SU-DHL-6 (cell line): ENCODE results near the gene NEK6.

ENCODE experiments used
- H2AFZ ChIP-seq: fragments of 200-600 bp; sonication (generic); 2 replicates; pipeline ENCODE4 v1.6.1; 2014; ENCODE audit warnings: low read depth, mild to moderate bottlenecking, moderate library complexity, mixed read lengths, antibody characterized with exemption, low read length; ENCODE audit not compliant: severe bottlenecking
- H3F3A ChIP-seq: fragments of 200-600 bp; shearing (Covaris generic); 2 replicates; pipeline ENCODE4 v1.6.0; 2016; ENCODE audit warnings: antibody characterized with exemption, mild to moderate bottlenecking; ENCODE audit not compliant: insufficient read depth
- H3K27ac ChIP-seq: fragments of 200-600 bp; sonication (generic); 2 replicates; pipeline ENCODE4 v1.5.1; 2016; ENCODE audit warnings: low read depth, mild to moderate bottlenecking, low read length, moderate library complexity, mixed read lengths
- H3K27me3 ChIP-seq: fragments of 200-600 bp; sonication (generic), shearing (Covaris generic); 2 replicates; pipeline ENCODE4 v1.6.0; 2014; ENCODE audit warnings: mild to moderate bottlenecking, low read length
- H3K36me3 ChIP-seq: fragments of 200-600 bp; sonication (generic); 2 replicates; pipeline ENCODE4 v1.6.1; 2014; ENCODE audit warnings: mild to moderate bottlenecking, low read length, mixed read lengths
- H3K4me2 ChIP-seq: fragments of 300-600, 200-600 bp; shearing (Covaris generic), sonication (generic); 2 replicates; pipeline ENCODE4 v1.6.0; 2014; ENCODE audit warnings: low read length, low read depth, mild to moderate bottlenecking; ENCODE audit not compliant: poor library complexity, severe bottlenecking
- H3K4me3 ChIP-seq: fragments of 200-600 bp; sonication (generic); 2 replicates; pipeline ENCODE4 v1.5.1; 2014; ENCODE audit warnings: antibody characterized with exemption, low read length, mild to moderate bottlenecking, mixed read lengths; ENCODE audit not compliant: insufficient read depth, poor library complexity, severe bottlenecking
- H3K79me2 ChIP-seq: fragments of 200-600 bp; sonication (generic); 2 replicates; pipeline ENCODE4 v1.6.1; 2014; ENCODE audit warnings: mild to moderate bottlenecking, low read length, moderate library complexity; ENCODE audit not compliant: insufficient read depth
- H3K9ac ChIP-seq: fragments of 200-600 bp; sonication (generic); 2 replicates; pipeline ENCODE4 v1.7.0; 2014; ENCODE audit warnings: mild to moderate bottlenecking, low read length
- H3K9me2 ChIP-seq: fragments of 200-600 bp; sonication (generic); replicated peaks from 2 replicates; pipeline ENCODE4 v1.6.1; 2014; ENCODE audit warnings: low read length; ENCODE audit not compliant: insufficient read depth
- H3K9me3 ChIP-seq: fragments of 200-600 bp; sonication (generic); 2 replicates; pipeline ENCODE4 v1.6.1; 2014; ENCODE audit warnings: low read length, mixed read lengths; ENCODE audit not compliant: insufficient read depth
- H4K20me1 ChIP-seq: fragments of 200-600 bp; sonication (generic); 2 replicates; pipeline ENCODE4 v1.6.1; 2014; ENCODE audit warnings: low read depth, mild to moderate bottlenecking, antibody characterized with exemption, low read length, moderate library complexity, mixed read lengths
- CTCF ChIP-seq: fragments of 200-600 bp; sonication (generic); IDR thresholded peaks from one replicate; pipeline ENCODE4 v1.5.1; 2017; ENCODE audit warnings: antibody characterized with exemption, mild to moderate bottlenecking, low read length, moderate library complexity; ENCODE audit not compliant: insufficient read depth, poor library complexity, severe bottlenecking
- EZH2phosphoT487 ChIP-seq: fragments of 200-600 bp; sonication (generic), shearing (Covaris generic); conservative IDR thresholded peaks from 2 replicates; pipeline ENCODE4 v1.6.1; 2018; ENCODE audit warnings: mild to moderate bottlenecking, antibody characterized with exemption, low read length, moderate library complexity, mixed read lengths

NEK6 gene

GRCh38 chr9:124231095-124231737, 26.5 kb upstream of the NEK6 start:
- H3K4me2 ChIP-seq: no peak overlapping the region
- H2AFZ ChIP-seq: no peak overlapping the region
- no peaks in the 10 kb centered on the region for H4K20me1 ChIP-seq
- H3K9me3 ChIP-seq: no peaks in the 10 kb centered on the region
- no peak overlapping the region for H3K4me3 ChIP-seq
- no peaks in the 10 kb centered on the region for H3K9me2 ChIP-seq
- H3K9ac ChIP-seq: no peak overlapping the region
- H3K36me3 ChIP-seq: no peaks in the 10 kb centered on the region
- no peaks in the 10 kb centered on the region for H3K79me2 ChIP-seq
- no peak for TF ChIP-seq CTCF
- no peak for TF ChIP-seq EZH2phosphoT487
- no peaks in the 10 kb centered on the region for H3K27me3 ChIP-seq
- H3F3A ChIP-seq: no peaks in the 10 kb centered on the region
- H3K27ac ChIP-seq: no peak overlapping the region

GRCh38 chr9:124238546-124239140, 19.1 kb upstream of the NEK6 start:
- no peaks in the 10 kb centered on the region for H3K27me3 ChIP-seq
- H3K4me3 ChIP-seq: no peak overlapping the region
- H3K9me3 ChIP-seq: no peaks in the 10 kb centered on the region
- no peaks in the 10 kb centered on the region for H3K79me2 ChIP-seq
- peak overlapping the region; percentile 41 for H3K4me2 ChIP-seq
- no peaks in the 10 kb centered on the region for H4K20me1 ChIP-seq
- peak overlapping the region; percentile 62 for H2AFZ ChIP-seq
- 0 out of 2 replicates have a peak, but pooled peaks cover 4% of the 10 kb centered on the region for H3F3A ChIP-seq
- H3K27ac ChIP-seq: peak overlapping the region; percentile 25; the same call in 1 of the 2 replicates
- H3K36me3 ChIP-seq: no peaks in the 10 kb centered on the region
- TF ChIP-seq CTCF (no peak), EZH2phosphoT487 (no peak)
- no peaks in the 10 kb centered on the region for H3K9me2 ChIP-seq
- peak overlapping the region; percentile 19; the same call in 1 of the 2 replicates for H3K9ac ChIP-seq

- Histone ChIP-seq H3K27me3 (no peaks in the 10 kb centered on the region), H4K20me1 (no peaks in the 10 kb centered on the region), H3K4me3 (no peak overlapping the region), H3K36me3 (no peaks in the 10 kb centered on the region), H3K79me2 (no peaks in the 10 kb centered on the region), H2AFZ (peak overlapping the region; percentile 62), H3K9me2 (no peaks in the 10 kb centered on the region), H3K9ac (peak overlapping the region; percentile 19; the same call in 1 of the 2 replicates), H3F3A (0 out of 2 replicates have a peak, but pooled peaks cover 4% of the 10 kb centered on the region), H3K27ac (peak overlapping the region; percentile 25; the same call in 1 of the 2 replicates), H3K9me3 (no peaks in the 10 kb centered on the region), H3K4me2 (peak overlapping the region; percentile 41)
- no peak for TF ChIP-seq CTCF
- no peak for TF ChIP-seq EZH2phosphoT487
These were observed 18.3 kb upstream of the NEK6 start for GRCh38 chr9:124239249-124240073.
